Tibial artery (tissue), 4 donors: ENCODE measurements around the gene ATAD3C.
"Not testable (repeated sequence)": the region's sequence is repeated elsewhere in the genome, so short reads cannot be mapped to it uniquely, and the experiment has no call there.

Source experiments
- DNase-seq, 2 donors: peaks; one replicate each; pipeline ENCODE4 v3.0.0-alpha.2; 2019
- H3K27ac ChIP-seq, 2 donors: fragments of 200-600 bp; sonication (generic) in 1 of 2; 1 replicate in 1 of 2; 2 replicates in 1 of 2; pipeline ENCODE4 v1.5.1; 2018 to 2019; ENCODE audit warnings: mild to moderate bottlenecking in 1 of 2
- H3K27me3 ChIP-seq, 2 donors: fragments of 200-600 bp; sonication (generic) in 1 of 2; one replicate each; pipeline versions ENCODE4 v1.5.1 to v1.6.0; 2016 to 2019
- H3K36me3 ChIP-seq, 3 donors: fragments of 200-600 bp; sonication (generic) in 2 of 3; one replicate each; pipeline ENCODE4 v1.5.1; 2016 to 2019; ENCODE audit warnings: mild to moderate bottlenecking in 2 of 3
- H3K4me1 ChIP-seq, 4 donors: fragments of 200-600 bp; sonication (generic) in 2 of 4; 1 replicate in 3 of 4; 2 replicates in 1 of 4; pipeline ENCODE4 v1.5.1; 2016 to 2019
- H3K4me3 ChIP-seq, 2 donors: fragments of 200-600 bp; sonication (generic) in 1 of 2; 1 replicate in 1 of 2; 2 replicates in 1 of 2; pipeline ENCODE4 v1.5.1; 2018 to 2019; ENCODE audit warnings: mild to moderate bottlenecking in 2 of 2
- H3K9me3 ChIP-seq, 3 donors: fragments of 200-600 bp; sonication (generic) in 1 of 3; one replicate each; pipeline ENCODE4 v1.5.1; 2016 to 2019
- CTCF ChIP-seq, 2 experiments: fragments of 200-600 bp in 1 of 2; fragments of 450-650 bp in 1 of 2; IDR thresholded peaks; one replicate each; pipeline ENCODE4 v1.5.1; 2017 to 2019; ENCODE audit warnings: antibody characterized with exemption in 2 of 2, mild to moderate bottlenecking in 1 of 2, moderate library complexity in 1 of 2
- intact Hi-C: fragments of 100-400 bp; cut with DNase I; formaldehyde crosslinking; loops from one replicate; pipeline ENCODE4 v1.15.0; 2023; ENCODE audit warnings: low total_unique reads

The ATAD3C gene

GRCh38 chr1:1487701-1488100, 38.2 kb downstream of the ATAD3C start:
- intact Hi-C loops, result no loop called here
- Histone ChIP-seq H3K9me3 (peaks cover 0 to under 1% (median 0%) of the 10 kb centered on the region in 3 donors), H3K27ac (no peak overlapping the region), H3K36me3 (peaks cover 48 to 100% (median 92%) of the 10 kb centered on the region in 3 donors), H3K27me3 (no peaks in the 10 kb centered on the region), H3K4me1 (no peaks in the 10 kb centered on the region), H3K4me3 (no peak overlapping the region)
- DNase-seq, result no peak
- TF ChIP-seq CTCF (IDR thresholded peaks at IDR 0.05), result no peak

- Histone ChIP-seq H3K4me1 (no peaks in the 10 kb centered on the region), H3K9me3 (peaks cover 0 to 11% (median 9%) of the 10 kb centered on the region in 3 donors), H3K27me3 (no peaks in the 10 kb centered on the region), H3K4me3 (no peak overlapping the region), H3K36me3 (peaks cover 49 to 100% (median 92%) of the 10 kb centered on the region in 3 donors), H3K27ac (no peak overlapping the region)
- TF ChIP-seq CTCF (IDR thresholded peaks at IDR 0.05), result no peak
- intact Hi-C loops, result no loop called here
- no peak for DNase-seq
These were observed 39.7 kb downstream of the ATAD3C start for GRCh38 chr1:1489231-1489630.

- intact Hi-C loops, result no loop called here
- no peaks in the 10 kb centered on the region for H3K27me3 ChIP-seq
- DNase-seq, result no peak
- H3K36me3 ChIP-seq, result peaks cover 49 to 100% (median 91%) of the 10 kb centered on the region in 3 donors
- H3K27ac ChIP-seq, result no peak overlapping the region
- peaks cover 0 to 11% (median 9%) of the 10 kb centered on the region in 3 donors for H3K9me3 ChIP-seq
- H3K4me1 ChIP-seq, result no peaks in the 10 kb centered on the region
- no peak overlapping the region for H3K4me3 ChIP-seq
- no peak for TF ChIP-seq CTCF (IDR thresholded peaks at IDR 0.05)
These were observed 40.4 kb downstream of the ATAD3C start for GRCh38 chr1:1489861-1490260.

- Histone ChIP-seq H3K36me3 (peaks cover 49 to 100% (median 92%) of the 10 kb centered on the region in 3 donors), H3K27ac (no peak overlapping the region)
- intact Hi-C loops, result no loop called here
These were observed 41.2 kb downstream of the ATAD3C start for GRCh38 chr1:1490633-1491230.

GRCh38 chr1:1491601-1492000, 42.1 kb downstream of the ATAD3C start:
- no peaks in the 10 kb centered on the region for H3K27me3 ChIP-seq
- no peak for TF ChIP-seq CTCF (IDR thresholded peaks at IDR 0.05)
- DNase-seq, result no peak
- peaks cover 45 to 97% (median 89%) of the 10 kb centered on the region in 3 donors for H3K36me3 ChIP-seq
- H3K9me3 ChIP-seq, result peaks cover 0 to 11% (median 9%) of the 10 kb centered on the region in 3 donors
- H3K4me1 ChIP-seq, result no peaks in the 10 kb centered on the region
- H3K4me3 ChIP-seq, result no peak overlapping the region
- no peak overlapping the region for H3K27ac ChIP-seq
- intact Hi-C loops, result no loop called here

More at GRCh38 chr1:1490633-1491230, 41.2 kb downstream of the ATAD3C start:
- no peaks in the 10 kb centered on the region for H3K27me3 ChIP-seq
- no peak for DNase-seq
- H3K9me3 ChIP-seq, result peaks cover 0 to 11% (median 9%) of the 10 kb centered on the region in 3 donors
- no peak for TF ChIP-seq CTCF (IDR thresholded peaks at IDR 0.05)
- H3K4me3 ChIP-seq, result no peak overlapping the region
- H3K4me1 ChIP-seq, result no peaks in the 10 kb centered on the region

- intact Hi-C loops, H3K4me1 ChIP-seq, H3K27me3 ChIP-seq, DNase-seq, H3K27ac ChIP-seq, H3K4me3 ChIP-seq: not testable (repeated sequence)
- peaks cover 44 to 70% (median 64%) of the 10 kb centered on the region in 3 donors for H3K36me3 ChIP-seq
- H3K9me3 ChIP-seq, result peaks cover 0 to 11% (median 9%) of the 10 kb centered on the region in 3 donors
These were observed 44.8 kb downstream of the ATAD3C start for GRCh38 chr1:1494311-1494710.

GRCh38 chr1:1495461-1495975, 46.0 kb downstream of the ATAD3C start:
- intact Hi-C loops, H3K4me1 ChIP-seq, H3K27me3 ChIP-seq, H3K4me3 ChIP-seq, DNase-seq, H3K27ac ChIP-seq: not testable (repeated sequence)
- Histone ChIP-seq H3K36me3 (peaks cover 33 to 58% (median 53%) of the 10 kb centered on the region in 3 donors), H3K9me3 (peaks cover 0 to 11% (median 9%) of the 10 kb centered on the region in 3 donors)
